SK-N-SH (cell line): ENCODE results near the gene TM9SF3. TPM values are rescaled to one million over a fixed set of nuclear protein-coding genes. Genes with fewer than 3 reads are reported as not detected.

ENCODE experiments used
- CTCF ChIA-PET: fragments of 300-600, 350-600 bp; formaldehyde crosslinking; extraction: SDS; loops from one replicate; lab custom pipeline; 2021; lab: Yijun Ruan, JAX
- POLR2A ChIA-PET: fragments of 350-600 bp; sonication (Branson Sonifier 250); formaldehyde crosslinking; extraction: SDS; loops from one replicate; lab custom pipeline; 2020; ENCODE audit warnings: antibody characterized with exemption, inconsistent platforms; lab: Yijun Ruan, JAX
- DNase-seq: peaks from one replicate; pipeline ENCODE4 v3.0.0; 2012
- H2AFZ ChIP-seq: fragments of 200-600 bp; sonication (generic); 2 replicates; pipeline ENCODE4 v1.8.1; 2016; ENCODE audit warnings: antibody characterized with exemption, mild to moderate bottlenecking, low read depth
- H3F3A ChIP-seq: fragments of 200-600 bp; sonication (generic); replicated peaks from 2 replicates; pipeline ENCODE3; 2016; ENCODE audit warnings: antibody characterized with exemption, mild to moderate bottlenecking; ENCODE audit not compliant: insufficient read depth
- H3K27ac ChIP-seq, 2 experiments: fragments of 200-500 bp in 1 of 2; fragments of 200-600 bp in 1 of 2; sonication (Bioruptor generic) in 1 of 2; sonication (generic), shearing (Covaris generic) in 1 of 2; 2 replicates each; pipeline versions ENCODE4 v1.5.1 to v1.6.1; 2014 to 2016; ENCODE audit warnings: low read depth in 2 of 2, inconsistent platforms in 1 of 2, low read length in 1 of 2, mild to moderate bottlenecking in 1 of 2, mixed read lengths in 1 of 2
- H3K27me3 ChIP-seq: fragments of 200-600 bp; sonication (generic), shearing (Covaris generic); 2 replicates; pipeline ENCODE4 v1.6.1; 2016; ENCODE audit warnings: mixed run types; ENCODE audit not compliant: insufficient read depth
- H3K36me3 ChIP-seq, 2 experiments: fragments of 200-500 bp in 1 of 2; fragments of 200-600 bp in 1 of 2; sonication (Bioruptor generic) in 1 of 2; sonication (generic) in 1 of 2; replicated peaks in 1 of 2; 2 replicates each; pipeline versions ENCODE3 to v1.5.1; 2014 to 2016; ENCODE audit warnings: low read length in 1 of 2, mild to moderate bottlenecking in 1 of 2; ENCODE audit not compliant: insufficient read depth in 2 of 2, control insufficient read depth in 1 of 2
- H3K4me1 ChIP-seq, 2 experiments: fragments of 200-500 bp in 1 of 2; fragments of 200-600 bp in 1 of 2; sonication (Bioruptor generic) in 1 of 2; sonication (generic), shearing (Covaris generic) in 1 of 2; 2 replicates each; pipeline versions ENCODE4 v1.5.1 to v1.6.1; 2014 to 2016; ENCODE audit warnings: low read depth in 1 of 2, low read length in 1 of 2, mixed run types in 1 of 2; ENCODE audit not compliant: insufficient read depth in 2 of 2, control insufficient read depth in 1 of 2
- H3K4me2 ChIP-seq: fragments of 200-600 bp; sonication (generic), shearing (Covaris generic); 2 replicates; pipeline ENCODE4 v1.6.1; 2017; ENCODE audit warnings: mixed run types
- H3K4me3 ChIP-seq, 2 experiments: fragments of 200-500 bp in 1 of 2; fragments of 200-600 bp in 1 of 2; sonication (Bioruptor generic) in 1 of 2; sonication (generic), shearing (Covaris generic) in 1 of 2; 2 replicates each; pipeline versions ENCODE4 v1.5.1 to v1.8.1; 2014 to 2016; ENCODE audit warnings: low read depth in 2 of 2, inconsistent platforms in 1 of 2, low read length in 1 of 2, mild to moderate bottlenecking in 1 of 2, mixed read lengths in 1 of 2, moderate library complexity in 1 of 2
- H3K79me2 ChIP-seq: fragments of 200-600 bp; sonication (generic); 2 replicates; pipeline ENCODE4 v1.8.1; 2017; ENCODE audit warnings: mild to moderate bottlenecking; ENCODE audit not compliant: insufficient read depth
- H3K9ac ChIP-seq: fragments of 200-600 bp; sonication (generic); 2 replicates; pipeline ENCODE4 v1.6.1; 2017; ENCODE audit warnings: mixed run types
- H3K9me2 ChIP-seq: fragments of 200-600 bp; sonication (generic); 2 replicates; pipeline ENCODE4 v1.6.1; 2017; ENCODE audit warnings: mixed run types
- H3K9me3 ChIP-seq: fragments of 200-600 bp; sonication (generic); 2 replicates; pipeline ENCODE4 v1.6.1; 2017; ENCODE audit warnings: mixed run types, mild to moderate bottlenecking, moderate library complexity
- H4K20me1 ChIP-seq: fragments of 200-600 bp; sonication (generic); 2 replicates; pipeline ENCODE4 v1.6.1; 2017; ENCODE audit warnings: mild to moderate bottlenecking, mixed run types; ENCODE audit not compliant: insufficient read depth
- CHD2 ChIP-seq: fragments of 150-350 bp; IDR thresholded peaks from 2 replicates; pipeline ENCODE4 v1.6.1; 2018; ENCODE audit warnings: low read length; ENCODE audit not compliant: partially characterized antibody
- ELF1 ChIP-seq: IDR thresholded peaks from 2 replicates; pipeline ENCODE4 v1.4.0; 2012
- EP300 ChIP-seq, 2 experiments: IDR thresholded peaks; 2 replicates each; pipeline versions ENCODE4 v1.4.0 to v1.6.1; 2012; ENCODE audit warnings: borderline replicate concordance in 1 of 2, low read depth in 1 of 2, low read length in 1 of 2
- EZH2phosphoT487 ChIP-seq: fragments of 200-600 bp; sonication (generic); IDR thresholded peaks from 2 replicates; pipeline ENCODE4 v1.6.1; 2017; ENCODE audit warnings: low read depth, mixed run types, mild to moderate bottlenecking, antibody characterized with exemption, moderate library complexity, borderline replicate concordance
- FOSL2 ChIP-seq: IDR thresholded peaks from 2 replicates; pipeline ENCODE4 v1.4.0; 2012; ENCODE audit warnings: low read depth, mild to moderate bottlenecking, moderate library complexity, borderline replicate concordance
- FOXJ3 ChIP-seq: sonication (generic); formaldehyde crosslinking; IDR thresholded peaks from 2 replicates; pipeline ENCODE4 v1.5.1; 2020; ENCODE audit warnings: mild to moderate bottlenecking, missing genetic modification reagents
- FOXM1 ChIP-seq: IDR thresholded peaks from 2 replicates; pipeline ENCODE4 v1.4.0; 2012; ENCODE audit warnings: low read depth, mild to moderate bottlenecking
- GATA2 ChIP-seq: sonication (generic); formaldehyde crosslinking; IDR thresholded peaks from 2 replicates; pipeline ENCODE4 v1.5.0; 2020; ENCODE audit warnings: mild to moderate bottlenecking, missing genetic modification reagents
- JUND ChIP-seq: IDR thresholded peaks from 2 replicates; pipeline ENCODE4 v1.4.0; 2012
- MAX ChIP-seq: IDR thresholded peaks from 2 replicates; pipeline ENCODE4 v1.4.0; 2012; ENCODE audit warnings: low read depth
- MEF2A ChIP-seq: IDR thresholded peaks from 2 replicates; pipeline ENCODE4 v1.4.0; 2012; ENCODE audit warnings: low read depth, borderline replicate concordance
- NFIC ChIP-seq: IDR thresholded peaks from 2 replicates; pipeline ENCODE4 v1.4.0; 2012; ENCODE audit warnings: borderline replicate concordance
- NRF1 ChIP-seq: IDR thresholded peaks from 2 replicates; pipeline ENCODE4 v1.6.1; 2012; ENCODE audit warnings: low read depth, mild to moderate bottlenecking, low read length
- POLR2AphosphoS5 ChIP-seq: IDR thresholded peaks from 2 replicates; pipeline ENCODE4 v1.6.1; 2012; ENCODE audit warnings: low read depth, low read length
- RFX5 ChIP-seq: IDR thresholded peaks from 2 replicates; pipeline ENCODE4 v1.6.1; 2012; ENCODE audit warnings: mild to moderate bottlenecking, improper control_type of control experiment, low read length
- RXRA ChIP-seq: IDR thresholded peaks from 2 replicates; pipeline ENCODE4 v1.4.0; 2012; ENCODE audit warnings: low read depth, mild to moderate bottlenecking, borderline replicate concordance
- SIN3A ChIP-seq: IDR thresholded peaks from 2 replicates; pipeline ENCODE4 v1.6.1; 2012; ENCODE audit warnings: low read depth, mild to moderate bottlenecking, low read length, moderate library complexity, borderline replicate concordance
- TAF1 ChIP-seq: IDR thresholded peaks from 2 replicates; pipeline ENCODE4 v1.6.1; 2012; ENCODE audit warnings: low read depth, mild to moderate bottlenecking, low read length, moderate library complexity, borderline replicate concordance
- TEAD4 ChIP-seq: IDR thresholded peaks from 2 replicates; pipeline ENCODE4 v1.4.0; 2012; ENCODE audit warnings: mild to moderate bottlenecking, borderline replicate concordance; ENCODE audit not compliant: insufficient read depth
- YY1 ChIP-seq: IDR thresholded peaks from 2 replicates; pipeline ENCODE4 v1.4.0; 2012; ENCODE audit warnings: low read depth, mild to moderate bottlenecking
- WGBS: methylation state at CpG from one replicate; pipeline ENCODE4 v1.1.6; 2017; ENCODE audit warnings: low lambda C conversion rate; 5-methylcytosine and 5-hydroxymethylcytosine counted together
- polyA plus RNA-seq, 3 experiments: library from polyadenylated mRNA; depleted of rRNA; stranded (reverse); fragments of >200 nt; gene quantifications; 2 replicates each; pipeline ENCODE4 v1.2.3, GENCODE V29; 2012
- TF ChIP-seq, protein P1 (sequence below): IDR thresholded peaks from 2 replicates; pipeline ENCODE4 v1.4.0; 2012; ENCODE audit warnings: low read depth, borderline replicate concordance
- TF ChIP-seq, protein P2 (sequence below): IDR thresholded peaks from 2 replicates; pipeline ENCODE4; 2012
- TF ChIP-seq, protein P3 (sequence below): fragments of 200-600 bp; sonication (generic); IDR thresholded peaks from 2 replicates; pipeline ENCODE4 v1.6.1; 2017; ENCODE audit warnings: antibody characterized with exemption, mild to moderate bottlenecking, moderate library complexity
- TF ChIP-seq, protein P4 (sequence below): fragments of 150-350 bp; IDR thresholded peaks from 2 replicates; pipeline ENCODE4 v1.6.1; 2017; ENCODE audit warnings: antibody characterized with exemption, low read length, low read depth, borderline replicate concordance

Gene TM9SF3
- polyA plus RNA-seq, 1 of the 3 experiments (the other 2 are of a cell fraction) = 24.9 TPM

GRCh38 chr10:96524741-96525140, 62.1 kb downstream of the TM9SF3 start:
- CTCF ChIA-PET = interaction anchor here (0.8 to 2.2 kb wide), 4 partner anchors 11 to 116 kb away, joined by 3 to 6 read pairs (median 4); partner anchors contain the start of gene TLL2

GRCh38 chr10:96517284-96517683, 69.5 kb downstream of the TM9SF3 start:
- Histone ChIP-seq H3K4me1 (peaks cover 11 to 26% of the 10 kb centered on the region in 2 experiments; a peak in 3 of 4 replicates), H3K79me2 (no peaks in the 10 kb centered on the region), H3K9me3 (no peaks in the 10 kb centered on the region), H3K4me2 (no peak overlapping the region), H3K9me2 (no peaks in the 10 kb centered on the region), H3K4me3 (no peak overlapping the region), H2AFZ (no peak overlapping the region), H4K20me1 (peaks cover 11% of the 10 kb centered on the region; the same call in 1 of the 2 replicates), H3F3A (peaks cover 36% of the 10 kb centered on the region), H3K9ac (no peak overlapping the region), H3K27me3 (no peaks in the 10 kb centered on the region; the same call in 1 of the 2 replicates), H3K27ac (no peak overlapping the region), H3K36me3 (peaks cover 44% of the 10 kb centered on the region in 2 experiments)
- ChIA-PET POLR2A (no interaction called here), CTCF (no interaction called here)
- WGBS = 90% methylated on average over 1 of the region's 1 CpG
- no peak for DNase-seq
- TF ChIP-seq TAF1 = no peak
- TF ChIP-seq TEAD4 = no peak
- TF ChIP-seq MAX = no peak
- TF ChIP-seq, protein P1, sequence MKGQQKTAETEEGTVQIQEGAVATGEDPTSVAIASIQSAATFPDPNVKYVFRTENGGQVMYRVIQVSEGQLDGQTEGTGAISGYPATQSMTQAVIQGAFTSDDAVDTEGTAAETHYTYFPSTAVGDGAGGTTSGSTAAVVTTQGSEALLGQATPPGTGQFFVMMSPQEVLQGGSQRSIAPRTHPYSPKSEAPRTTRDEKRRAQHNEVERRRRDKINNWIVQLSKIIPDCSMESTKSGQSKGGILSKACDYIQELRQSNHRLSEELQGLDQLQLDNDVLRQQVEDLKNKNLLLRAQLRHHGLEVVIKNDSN = no peak
- no peak for TF ChIP-seq CHD2
- no peak for TF ChIP-seq GATA2 (CRISPR knock-in tag)
- no peak for TF ChIP-seq JUND
- TF ChIP-seq FOXJ3 (CRISPR knock-in tag) = no peak
- no peak for TF ChIP-seq POLR2AphosphoS5
- no peak for TF ChIP-seq RXRA
- no peak for TF ChIP-seq SIN3A
- no peak for TF ChIP-seq FOXM1
- TF ChIP-seq NRF1 = no peak

More at GRCh38 chr10:96524741-96525140, 62.1 kb downstream of the TM9SF3 start:
- Histone ChIP-seq H3K9ac (no peak overlapping the region), H3K9me2 (no peaks in the 10 kb centered on the region), H4K20me1 (peaks cover 21% of the 10 kb centered on the region; the same call in 1 of the 2 replicates), H3K36me3 (peaks cover 78 to 93% of the 10 kb centered on the region in 2 experiments), H3F3A (no peaks in the 10 kb centered on the region), H3K79me2 (peaks cover 19% of the 10 kb centered on the region; the same call in 1 of the 2 replicates), H2AFZ (no peak overlapping the region), H3K4me1 (peaks cover 0 to 2% of the 10 kb centered on the region in 2 experiments; a peak in 2 of 4 replicates), H3K4me2 (no peak overlapping the region), H3K27ac (no peak overlapping the region), H3K4me3 (no peak overlapping the region), H3K9me3 (no peaks in the 10 kb centered on the region), H3K27me3 (no peaks in the 10 kb centered on the region)
- no peak for TF ChIP-seq FOSL2
- TF ChIP-seq, protein P2, sequence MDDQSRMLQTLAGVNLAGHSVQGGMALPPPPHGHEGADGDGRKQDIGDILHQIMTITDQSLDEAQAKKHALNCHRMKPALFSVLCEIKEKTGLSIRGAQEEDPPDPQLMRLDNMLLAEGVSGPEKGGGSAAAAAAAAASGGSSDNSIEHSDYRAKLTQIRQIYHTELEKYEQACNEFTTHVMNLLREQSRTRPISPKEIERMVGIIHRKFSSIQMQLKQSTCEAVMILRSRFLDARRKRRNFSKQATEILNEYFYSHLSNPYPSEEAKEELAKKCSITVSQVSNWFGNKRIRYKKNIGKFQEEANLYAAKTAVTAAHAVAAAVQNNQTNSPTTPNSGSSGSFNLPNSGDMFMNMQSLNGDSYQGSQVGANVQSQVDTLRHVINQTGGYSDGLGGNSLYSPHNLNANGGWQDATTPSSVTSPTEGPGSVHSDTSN = no peak
- TF ChIP-seq, protein P3, sequence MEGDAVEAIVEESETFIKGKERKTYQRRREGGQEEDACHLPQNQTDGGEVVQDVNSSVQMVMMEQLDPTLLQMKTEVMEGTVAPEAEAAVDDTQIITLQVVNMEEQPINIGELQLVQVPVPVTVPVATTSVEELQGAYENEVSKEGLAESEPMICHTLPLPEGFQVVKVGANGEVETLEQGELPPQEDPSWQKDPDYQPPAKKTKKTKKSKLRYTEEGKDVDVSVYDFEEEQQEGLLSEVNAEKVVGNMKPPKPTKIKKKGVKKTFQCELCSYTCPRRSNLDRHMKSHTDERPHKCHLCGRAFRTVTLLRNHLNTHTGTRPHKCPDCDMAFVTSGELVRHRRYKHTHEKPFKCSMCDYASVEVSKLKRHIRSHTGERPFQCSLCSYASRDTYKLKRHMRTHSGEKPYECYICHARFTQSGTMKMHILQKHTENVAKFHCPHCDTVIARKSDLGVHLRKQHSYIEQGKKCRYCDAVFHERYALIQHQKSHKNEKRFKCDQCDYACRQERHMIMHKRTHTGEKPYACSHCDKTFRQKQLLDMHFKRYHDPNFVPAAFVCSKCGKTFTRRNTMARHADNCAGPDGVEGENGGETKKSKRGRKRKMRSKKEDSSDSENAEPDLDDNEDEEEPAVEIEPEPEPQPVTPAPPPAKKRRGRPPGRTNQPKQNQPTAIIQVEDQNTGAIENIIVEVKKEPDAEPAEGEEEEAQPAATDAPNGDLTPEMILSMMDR = no peak
- no peak for TF ChIP-seq MAX
- TF ChIP-seq RFX5 = no peak
- TF ChIP-seq YY1 = no peak
- no peak for TF ChIP-seq MEF2A
- TF ChIP-seq EZH2phosphoT487 = no peak
- no peak for TF ChIP-seq CHD2
- TF ChIP-seq TEAD4 = no peak
- TF ChIP-seq ELF1 = no peak
- TF ChIP-seq, protein P4, sequence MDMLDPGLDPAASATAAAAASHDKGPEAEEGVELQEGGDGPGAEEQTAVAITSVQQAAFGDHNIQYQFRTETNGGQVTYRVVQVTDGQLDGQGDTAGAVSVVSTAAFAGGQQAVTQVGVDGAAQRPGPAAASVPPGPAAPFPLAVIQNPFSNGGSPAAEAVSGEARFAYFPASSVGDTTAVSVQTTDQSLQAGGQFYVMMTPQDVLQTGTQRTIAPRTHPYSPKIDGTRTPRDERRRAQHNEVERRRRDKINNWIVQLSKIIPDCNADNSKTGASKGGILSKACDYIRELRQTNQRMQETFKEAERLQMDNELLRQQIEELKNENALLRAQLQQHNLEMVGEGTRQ = no peak
- no peak for TF ChIP-seq NFIC
- no peak for TF ChIP-seq EP300 (IDR thresholded peaks at IDR 0.05; ENCODE audit: borderline replicate concordance in 1 of 2, low read depth in 1 of 2, low read length in 1 of 2)
- DNase-seq = no peak
- POLR2A ChIA-PET = no interaction called here
- WGBS = 9% methylated on average over 1 of the region's 1 CpG
